ENCODE results near the gene TNFRSF11A.

The TNFRSF11A gene

DNA sequence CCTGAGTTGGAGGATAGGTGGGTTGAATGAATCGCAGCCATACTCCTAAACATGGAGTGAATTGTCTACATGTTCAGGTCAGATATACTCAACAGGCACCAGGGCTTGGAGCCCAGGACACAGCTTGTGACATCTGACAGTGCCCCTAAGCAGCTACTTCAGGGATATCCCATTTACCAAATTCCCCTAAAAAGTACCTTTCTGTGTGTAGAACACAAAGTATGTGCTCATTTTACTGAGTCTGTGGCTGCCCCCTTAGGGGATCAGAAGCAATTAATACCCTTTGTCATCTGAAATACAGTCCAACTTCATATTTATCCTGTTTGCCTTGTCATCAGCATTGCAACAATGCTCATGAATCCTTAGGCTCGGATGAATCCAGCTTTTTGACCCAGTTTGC is 20.8 kb downstream of the TNFRSF11A start:
- DNase-seq, result no peak

DNA sequence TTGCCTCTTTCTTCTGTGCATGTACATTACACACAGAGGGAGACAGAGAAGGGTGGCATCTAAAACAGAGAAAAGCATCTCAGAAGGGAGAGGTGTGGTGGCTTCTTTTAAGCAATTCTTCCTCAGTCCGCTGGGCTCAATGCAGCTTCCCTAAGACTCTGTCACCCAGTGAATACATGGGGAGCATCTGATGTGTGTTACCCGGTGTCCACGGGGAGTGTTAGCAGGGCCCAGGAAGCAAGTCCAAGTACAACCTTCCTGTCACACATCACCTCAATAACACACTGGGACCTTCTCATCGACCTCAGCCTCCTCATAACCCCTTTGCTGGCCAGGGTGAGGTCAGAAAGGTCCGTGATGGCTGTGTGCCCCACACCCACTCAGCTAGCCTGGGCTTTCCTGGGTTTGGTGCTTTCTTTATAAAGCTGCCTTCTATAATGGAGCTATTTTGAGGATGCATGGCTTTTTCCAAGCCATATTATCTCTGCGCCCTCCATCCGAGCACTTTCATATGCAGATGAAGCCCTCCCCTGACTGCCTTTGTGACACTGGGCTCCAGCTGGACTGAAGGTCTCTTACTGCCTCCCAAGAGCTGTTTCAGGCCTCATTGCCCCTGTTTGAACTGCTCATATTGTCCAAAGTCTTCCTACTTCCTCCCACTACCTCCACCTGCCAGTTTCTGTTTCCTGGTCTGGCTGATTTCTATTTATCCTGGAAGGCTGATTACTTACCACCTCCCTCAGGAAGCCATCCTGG is 21.4 kb downstream of the TNFRSF11A start:
- no peak for DNase-seq

DNA sequence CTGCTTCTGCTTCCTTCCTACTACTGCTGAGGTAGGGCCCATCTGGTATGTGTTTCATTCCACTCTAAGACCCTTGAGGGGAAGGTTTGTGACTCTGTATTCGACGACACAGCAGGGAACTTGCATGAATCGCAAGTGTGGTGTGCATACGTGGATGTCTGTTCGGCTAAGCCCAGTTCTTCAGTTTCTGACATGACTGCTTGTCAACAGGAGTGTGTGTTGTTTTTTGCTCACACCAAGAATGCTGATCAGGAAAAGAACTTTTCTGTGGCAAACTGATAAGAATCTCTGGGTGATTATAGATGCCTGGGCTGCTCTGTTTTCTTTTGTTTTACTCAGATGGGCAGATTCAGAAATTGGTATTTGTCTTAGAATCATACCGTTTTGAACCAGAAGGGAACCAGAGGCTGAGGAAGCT is 22.0 kb downstream of the TNFRSF11A start:
- no peak for DNase-seq

DNA sequence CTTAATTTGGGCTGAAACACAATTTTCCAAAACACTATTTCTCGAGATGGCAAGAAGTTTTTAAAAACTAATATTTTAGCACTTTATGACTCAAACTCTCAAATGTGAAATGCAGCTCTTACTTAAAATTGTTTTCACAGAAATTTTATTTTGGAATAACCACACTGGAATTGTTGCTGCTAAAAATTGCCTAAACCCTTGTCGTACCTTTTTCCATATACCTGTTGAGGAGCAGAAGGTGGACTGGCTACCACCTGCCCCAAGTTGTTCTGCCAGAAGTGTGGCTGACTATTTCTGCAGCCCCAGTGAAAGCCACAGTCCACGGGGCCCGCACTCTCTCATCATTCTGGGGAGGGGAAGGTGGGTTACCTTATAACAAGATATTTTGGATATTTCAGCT is 23.4 kb downstream of the TNFRSF11A start:
- DNase-seq, result no peak

DNA sequence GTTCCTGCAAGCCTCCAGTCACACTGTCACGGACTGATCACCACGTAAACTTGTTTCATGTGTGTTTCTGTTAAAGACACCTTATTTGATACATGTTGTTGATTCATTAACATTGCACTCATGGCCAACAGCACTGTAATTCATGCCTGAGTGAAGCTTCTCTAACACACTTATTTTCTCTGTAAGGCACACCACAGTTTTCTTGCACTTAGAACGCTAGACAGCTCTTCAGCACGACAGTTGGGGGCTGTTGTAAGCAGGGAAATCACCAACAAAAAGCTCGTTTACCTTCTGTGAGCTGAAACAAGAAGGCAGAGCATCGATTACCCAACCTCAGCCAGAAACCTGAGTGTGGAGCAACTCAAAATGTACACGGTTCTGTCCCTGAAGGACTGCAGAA is 28.1 kb downstream of the TNFRSF11A start:
- no peak for DNase-seq

DNA sequence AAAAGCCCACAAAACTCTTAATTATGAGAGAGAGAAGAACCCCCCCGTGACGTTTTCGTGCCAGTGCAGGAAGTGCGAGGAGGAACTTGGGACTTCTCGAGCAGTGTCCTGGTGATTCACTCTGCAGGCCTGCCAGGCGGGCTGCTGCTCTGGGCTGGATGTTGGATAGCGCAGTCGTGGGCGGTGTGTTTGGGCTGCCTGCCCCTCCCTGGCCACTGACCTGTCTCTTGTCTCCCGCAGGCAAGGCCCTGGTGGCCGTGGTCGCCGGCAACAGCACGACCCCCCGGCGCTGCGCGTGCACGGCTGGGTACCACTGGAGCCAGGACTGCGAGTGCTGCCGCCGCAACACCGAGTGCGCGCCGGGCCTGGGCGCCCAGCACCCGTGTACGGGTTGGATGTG is 29.0 kb downstream of the TNFRSF11A start:
- DNase-seq, result no peak

DNA sequence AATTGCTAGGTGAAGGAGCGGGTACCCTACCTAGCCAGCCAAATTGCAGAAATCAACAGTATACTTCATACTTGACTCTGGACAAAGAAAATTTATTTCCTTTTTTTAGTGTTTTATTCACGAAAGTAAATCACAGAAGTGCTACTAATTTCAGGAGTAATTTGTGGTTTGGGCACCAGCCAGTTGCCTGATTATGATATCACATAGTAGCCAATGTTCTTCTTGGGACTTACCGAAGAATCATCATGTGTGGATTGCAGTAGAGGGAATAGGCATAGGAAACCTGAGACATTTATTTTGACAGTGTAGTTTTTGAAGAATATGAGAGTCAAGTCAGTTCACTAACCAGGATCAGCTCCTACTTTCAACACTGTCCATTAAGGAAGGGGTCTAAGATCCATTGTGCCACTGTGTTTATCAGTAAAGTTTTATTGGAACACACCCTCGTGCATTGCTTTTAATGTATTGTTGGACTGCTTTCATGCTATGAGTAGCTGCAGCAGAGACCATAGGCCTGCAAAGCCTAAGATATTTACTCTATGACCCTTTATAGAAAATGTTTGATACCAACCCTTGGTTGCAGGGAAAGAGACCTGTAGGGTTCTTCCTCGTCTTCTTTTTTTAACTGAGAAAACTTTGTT is 32.1 kb downstream of the TNFRSF11A start:
- DNase-seq, result no peak

DNA sequence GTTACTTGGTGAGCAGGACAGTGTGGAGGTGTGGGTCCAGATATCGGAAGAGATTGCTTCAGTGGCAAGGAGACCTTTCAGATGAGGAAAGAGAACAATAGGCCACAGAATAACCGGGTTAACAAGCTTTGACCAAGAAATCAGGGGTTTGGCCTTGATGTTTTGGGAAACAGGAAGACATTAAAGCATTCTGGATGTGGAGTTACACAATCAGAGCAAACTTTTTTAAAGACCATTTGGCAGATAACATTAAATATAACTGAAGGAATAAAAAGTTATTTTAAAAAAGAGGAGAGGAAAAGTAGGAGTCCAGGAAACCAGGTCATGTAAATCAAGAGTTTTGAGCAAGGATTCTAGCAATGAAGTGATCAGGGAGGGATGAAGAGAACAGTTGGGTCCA is 35.7 kb downstream of the TNFRSF11A start:
- no peak for DNase-seq

DNA sequence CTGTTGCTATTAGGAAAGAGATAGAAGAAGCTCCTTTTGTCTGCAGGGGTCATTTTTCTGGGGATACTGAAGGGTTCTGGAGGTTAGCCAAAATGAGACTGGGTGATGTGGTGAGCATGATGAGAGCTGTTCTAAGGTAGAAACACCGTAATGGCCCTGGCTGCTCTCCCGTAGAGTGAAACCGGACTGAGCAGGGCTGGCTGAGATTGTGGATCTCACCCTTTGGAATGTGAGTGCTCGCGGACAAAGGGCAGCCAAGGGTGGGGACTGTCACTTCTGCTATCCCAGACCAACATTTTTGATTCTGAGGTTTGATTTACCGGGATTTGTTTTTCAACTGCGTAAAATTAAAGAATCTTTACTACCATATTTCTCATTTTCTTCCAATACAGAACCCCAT is 36.2 kb downstream of the TNFRSF11A start:
- no peak for DNase-seq

DNA sequence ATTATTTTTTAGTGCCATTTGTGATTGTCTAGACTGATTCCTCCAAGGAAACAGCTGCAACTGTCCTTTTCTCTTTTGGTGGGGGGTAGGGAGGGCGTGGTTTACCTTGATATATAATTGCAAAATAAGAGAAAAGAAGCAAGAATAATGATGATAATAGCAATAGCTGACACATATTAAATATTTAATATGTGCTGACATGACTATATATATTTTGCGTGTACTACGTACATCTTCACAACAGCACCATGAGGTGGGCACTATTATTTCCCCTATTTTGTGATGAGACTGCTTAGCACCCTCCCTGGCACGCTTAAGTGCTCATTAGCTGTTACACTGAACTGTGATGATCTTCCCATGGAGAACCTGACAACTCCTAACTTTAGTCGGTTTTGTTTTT is 39.4 kb downstream of the TNFRSF11A start:
- no peak for DNase-seq

DNA sequence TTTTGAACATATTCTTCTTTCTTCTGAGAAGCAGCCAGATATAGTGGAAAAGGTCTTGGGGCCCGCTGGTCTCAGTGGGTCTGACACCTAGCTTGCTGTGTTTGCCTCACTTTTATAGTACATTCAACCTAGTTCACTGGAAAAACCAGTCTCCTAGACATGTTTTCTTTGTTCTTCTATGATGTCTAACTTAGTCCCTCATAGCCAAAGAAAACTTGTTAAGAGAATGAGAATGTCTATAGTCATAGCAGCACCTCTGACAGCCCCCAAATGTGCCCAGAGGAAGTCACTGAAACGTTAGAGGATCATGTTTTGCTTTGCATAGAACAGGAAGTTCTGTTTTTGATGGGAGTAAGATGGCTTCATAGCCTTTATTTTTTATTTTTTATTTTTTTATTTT is 40.3 kb downstream of the TNFRSF11A start:
- no peak for DNase-seq

DNA sequence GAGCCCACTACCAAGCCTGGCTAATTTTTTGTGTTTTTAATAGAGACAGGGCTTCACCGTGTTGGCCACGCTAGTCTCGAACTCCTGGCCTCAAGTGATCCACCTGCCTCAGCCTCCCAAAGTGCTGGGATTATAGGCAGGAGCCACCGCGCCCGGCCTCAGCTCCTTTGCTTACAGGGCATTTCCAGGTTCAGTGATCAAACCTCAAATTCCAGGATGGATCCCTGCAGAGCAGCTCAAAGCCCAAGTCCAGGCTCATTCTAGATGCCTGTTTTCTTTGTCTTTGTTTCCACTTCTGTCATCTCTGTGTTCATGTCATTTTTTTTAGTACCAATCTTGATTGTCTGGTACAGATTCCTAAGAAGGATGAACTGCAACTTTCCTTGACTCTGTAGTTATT is 41.9 kb downstream of the TNFRSF11A start:
- no peak for DNase-seq

DNA sequence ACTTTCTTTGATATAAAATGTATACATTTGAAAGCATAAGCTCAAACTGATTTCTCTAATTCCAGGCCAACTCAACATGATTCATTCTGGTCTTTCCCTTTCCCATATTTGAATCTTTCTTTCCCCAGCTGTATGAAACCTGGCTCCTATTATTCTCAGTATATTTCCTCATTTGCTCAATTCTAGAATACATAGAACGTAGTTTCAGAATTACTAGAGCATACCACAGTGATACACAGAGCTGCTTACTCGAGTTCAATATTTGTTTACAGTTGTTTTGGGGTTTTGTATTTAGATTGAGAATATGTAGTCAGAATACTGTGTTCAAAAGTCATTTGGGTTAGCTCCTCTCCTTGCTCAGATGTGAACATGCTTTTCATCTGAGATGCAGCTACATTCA is 43.0 kb downstream of the TNFRSF11A start:
- no peak for DNase-seq

DNA sequence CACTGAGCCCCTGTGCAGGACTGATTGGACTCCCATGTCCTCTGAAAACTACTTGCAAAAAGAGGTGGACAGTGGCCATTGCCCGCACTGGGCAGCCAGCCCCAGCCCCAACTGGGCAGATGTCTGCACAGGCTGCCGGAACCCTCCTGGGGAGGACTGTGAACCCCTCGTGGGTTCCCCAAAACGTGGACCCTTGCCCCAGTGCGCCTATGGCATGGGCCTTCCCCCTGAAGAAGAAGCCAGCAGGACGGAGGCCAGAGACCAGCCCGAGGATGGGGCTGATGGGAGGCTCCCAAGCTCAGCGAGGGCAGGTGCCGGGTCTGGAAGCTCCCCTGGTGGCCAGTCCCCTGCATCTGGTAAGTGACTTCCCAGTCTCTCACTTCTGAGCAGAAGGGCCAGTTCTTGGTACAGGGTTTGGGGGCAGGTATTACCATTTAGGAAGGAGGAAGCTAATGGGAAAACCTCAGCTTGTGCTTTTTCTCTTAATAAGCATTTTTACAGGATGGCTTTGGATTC is 44.1 kb downstream of the TNFRSF11A start:
- no peak for DNase-seq

DNA sequence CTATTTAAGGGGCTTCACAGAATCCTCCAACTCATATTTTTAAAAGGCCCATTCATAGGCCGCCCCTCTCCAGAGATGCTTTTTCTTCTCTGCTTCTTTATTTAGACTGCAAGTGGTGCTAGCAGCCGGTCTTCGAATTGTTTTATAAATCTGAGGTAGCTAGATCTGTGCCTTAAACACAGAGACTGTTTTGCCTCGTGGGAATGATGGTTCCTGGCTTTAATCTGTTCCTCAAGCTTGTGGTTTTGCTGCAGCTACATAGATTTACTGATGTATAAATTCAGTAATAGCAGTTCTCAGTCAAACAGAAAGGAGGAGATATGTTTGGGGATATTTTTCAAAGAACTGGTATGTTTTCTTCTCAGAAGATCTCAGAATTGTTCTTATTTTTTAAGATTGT is 45.3 kb downstream of the TNFRSF11A start:
- no peak for DNase-seq

DNA sequence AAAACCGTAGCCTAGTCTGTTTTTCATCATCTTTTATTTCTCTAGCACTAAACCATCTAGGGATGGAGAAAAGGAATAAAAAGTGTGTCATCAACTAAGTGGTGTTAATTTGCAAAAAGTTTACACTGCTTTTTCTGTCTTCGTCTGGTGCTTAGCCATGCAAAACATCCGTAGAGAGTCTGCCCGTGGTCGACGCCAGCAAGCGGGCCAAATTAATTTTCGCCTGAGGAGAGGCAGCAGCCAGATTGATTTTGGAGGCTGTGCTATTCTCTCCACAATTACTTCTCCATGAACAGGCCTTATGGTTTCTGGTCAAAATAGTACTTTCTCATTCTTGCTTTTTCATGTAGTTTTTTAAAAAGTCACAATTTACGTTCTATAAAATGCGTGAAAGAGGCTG is 46.3 kb downstream of the TNFRSF11A start:
- no peak for DNase-seq

DNA sequence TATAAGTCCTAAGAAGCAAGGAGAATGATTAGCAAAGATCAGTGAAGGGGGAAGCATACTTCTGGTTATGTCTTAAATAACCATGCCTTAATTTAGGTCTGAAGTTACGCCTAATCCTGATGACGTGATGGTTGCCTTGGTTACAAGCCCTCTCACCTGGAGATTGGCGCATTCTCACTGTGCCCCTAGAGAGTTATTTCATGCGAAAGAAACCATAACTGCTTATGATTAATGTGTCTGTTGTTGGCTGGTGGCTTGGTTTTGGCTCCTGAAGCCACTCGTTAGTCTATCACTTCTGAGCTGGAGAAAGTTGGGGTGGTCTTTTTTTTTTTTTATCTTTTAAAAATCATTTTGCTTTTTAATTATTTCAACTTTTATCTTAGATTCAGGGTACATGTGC is 47.0 kb downstream of the TNFRSF11A start:
- DNase-seq, result no peak

DNA sequence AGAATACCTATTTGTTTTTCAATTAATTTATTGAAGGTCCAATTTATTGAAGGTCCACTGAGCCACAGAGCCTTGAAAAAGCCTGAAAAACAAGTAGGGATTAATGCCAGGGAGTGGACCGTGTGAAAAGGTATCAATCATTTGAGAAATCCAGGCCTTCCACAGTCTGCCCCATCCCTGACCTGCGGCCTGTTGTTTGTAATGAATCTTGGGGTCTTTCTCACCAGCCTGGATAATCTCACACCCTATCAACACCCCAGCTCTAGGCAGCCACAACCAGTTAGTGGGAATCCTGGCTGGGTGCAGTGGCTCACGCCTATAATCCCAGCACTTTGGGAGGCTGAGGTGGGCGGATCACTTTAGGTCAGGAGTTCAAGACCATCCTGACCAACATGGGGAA is 47.8 kb downstream of the TNFRSF11A start:
- DNase-seq, result no peak

DNA sequence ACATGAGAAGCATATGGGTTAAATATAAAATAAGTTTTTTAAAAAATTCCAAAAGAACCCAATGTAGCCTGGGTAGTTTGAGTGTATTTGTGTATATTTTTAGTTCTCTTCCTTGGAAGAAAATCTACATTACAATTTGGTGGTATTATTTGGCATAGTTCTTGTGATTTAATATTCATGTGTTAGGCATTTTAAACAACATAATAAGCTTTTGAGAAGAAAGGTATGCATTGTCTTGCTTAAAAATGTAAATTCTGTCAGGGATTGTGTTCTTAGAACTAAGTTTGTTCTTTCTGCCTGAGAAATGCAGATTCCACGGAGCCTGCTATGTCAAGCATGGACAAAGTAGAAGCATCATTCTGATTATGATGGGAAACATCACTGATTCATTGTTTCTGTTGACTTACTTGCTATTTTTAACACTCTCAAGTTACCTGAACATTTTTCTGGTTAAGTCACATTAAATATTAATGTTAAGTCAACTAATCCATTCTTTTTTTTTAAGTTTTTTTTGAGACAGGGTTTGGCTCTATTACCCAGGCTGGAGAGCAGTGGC is 49.4 kb downstream of the TNFRSF11A start:
- no peak for DNase-seq

DNA sequence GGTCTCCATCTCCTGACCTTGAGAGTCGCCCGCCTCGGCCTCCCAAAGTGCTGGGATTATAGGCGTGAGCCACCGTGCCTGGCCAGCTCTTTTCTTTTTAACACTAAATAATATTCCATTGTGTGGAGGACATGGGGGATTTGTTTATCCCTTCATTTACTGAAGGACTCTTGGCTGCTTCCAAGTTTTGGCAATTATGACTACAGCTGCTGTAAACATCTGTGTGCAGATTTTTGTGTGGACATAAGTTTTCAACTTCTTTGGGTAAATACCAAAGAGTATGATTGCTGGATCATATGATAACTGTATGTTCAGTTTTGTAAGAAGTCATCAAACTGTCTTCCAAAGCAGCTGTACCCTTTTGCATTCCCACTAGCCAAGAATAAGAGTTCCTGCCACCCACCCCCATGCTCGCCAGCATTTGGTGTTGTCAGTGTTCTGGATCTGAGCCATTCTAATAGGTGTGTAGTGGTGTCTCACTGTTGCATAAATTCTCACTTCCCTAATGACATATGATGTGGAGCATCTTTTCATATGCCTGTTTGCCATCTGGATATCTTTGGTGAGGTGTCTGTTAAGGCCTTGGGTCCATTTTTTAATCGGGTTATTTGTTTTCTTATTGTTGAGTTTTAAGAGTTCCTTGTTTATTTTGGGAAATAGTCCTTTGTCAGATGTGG is 52.2 kb downstream of the TNFRSF11A start:
- no peak for DNase-seq

DNA sequence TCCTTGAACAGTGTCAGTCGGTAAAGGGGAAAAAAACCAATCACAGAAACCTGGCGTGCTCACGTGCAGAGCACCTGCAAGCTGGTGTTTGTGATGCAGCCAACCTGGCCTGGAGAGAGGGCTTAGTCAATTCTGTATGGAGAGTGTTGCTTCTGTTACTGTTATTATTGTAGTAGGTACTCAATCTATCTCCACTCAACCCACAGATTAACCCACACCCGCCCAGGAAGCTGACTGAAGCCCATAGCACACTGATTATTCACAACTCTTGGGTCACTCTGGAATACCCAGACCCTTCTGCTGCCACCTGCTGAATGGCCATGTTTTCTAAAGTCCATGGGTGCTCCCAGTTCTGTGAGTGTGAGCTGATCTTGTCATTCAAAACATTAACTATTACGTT is 53.9 kb downstream of the TNFRSF11A start:
- no peak for DNase-seq

DNA sequence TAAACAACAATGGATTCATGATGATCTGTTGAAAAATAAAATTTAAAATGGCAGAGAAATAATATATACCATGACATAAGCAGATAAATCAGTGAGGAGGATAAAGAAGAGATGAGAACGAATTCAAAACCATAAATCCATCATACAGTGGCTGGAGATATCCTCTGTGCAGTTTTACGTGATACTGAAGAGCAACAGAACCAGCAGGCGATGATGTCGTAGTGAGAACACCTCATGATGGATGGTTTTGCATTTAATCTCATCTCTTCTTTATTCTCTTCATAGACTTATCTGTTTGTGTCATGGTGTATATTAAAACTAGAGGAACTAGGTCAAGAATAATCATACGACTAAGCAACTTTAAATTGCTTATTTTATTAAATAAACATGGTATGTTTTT is 56.3 kb downstream of the TNFRSF11A start:
- no peak for DNase-seq

DNA sequence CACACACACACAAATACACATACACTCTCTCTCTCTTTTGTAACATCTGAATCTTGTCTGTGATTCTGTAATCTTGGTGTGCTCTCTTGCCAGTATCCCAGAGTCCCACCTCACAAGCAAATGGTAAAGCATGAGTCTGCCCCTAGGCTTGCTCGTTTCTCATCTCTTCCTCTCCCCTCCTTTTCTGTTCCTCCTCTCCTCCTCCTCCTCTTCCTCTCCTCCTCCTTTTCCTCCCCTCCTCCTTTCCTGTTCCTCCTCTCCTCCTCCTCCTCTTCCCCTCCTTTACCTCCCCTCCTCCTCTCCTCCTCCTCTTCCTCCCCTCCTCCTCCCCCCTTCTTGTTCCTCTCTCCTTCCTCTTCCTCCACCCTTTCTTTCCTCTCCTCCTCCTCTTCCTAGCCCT is 59.0 kb downstream of the TNFRSF11A start:
- DNase-seq, result no peak

DNA sequence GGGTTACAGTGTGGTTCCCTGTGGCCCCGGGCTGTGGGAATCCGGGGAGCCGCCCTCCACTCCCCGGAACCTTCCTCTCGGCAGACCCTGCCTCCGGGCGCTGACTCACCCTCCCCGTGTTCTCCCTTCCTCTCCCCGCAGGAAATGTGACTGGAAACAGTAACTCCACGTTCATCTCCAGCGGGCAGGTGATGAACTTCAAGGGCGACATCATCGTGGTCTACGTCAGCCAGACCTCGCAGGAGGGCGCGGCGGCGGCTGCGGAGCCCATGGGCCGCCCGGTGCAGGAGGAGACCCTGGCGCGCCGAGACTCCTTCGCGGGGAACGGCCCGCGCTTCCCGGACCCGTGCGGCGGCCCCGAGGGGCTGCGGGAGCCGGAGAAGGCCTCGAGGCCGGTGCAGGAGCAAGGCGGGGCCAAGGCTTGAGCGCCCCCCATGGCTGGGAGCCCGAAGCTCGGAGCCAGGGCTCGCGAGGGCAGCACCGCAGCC is 59.5 kb downstream of the TNFRSF11A start:
- DNase-seq, result no peak

Measured in effector CD8-positive, alpha-beta T cell (primary cell).